ENCODE results near the gene PARD3.

The PARD3 gene

DNA sequence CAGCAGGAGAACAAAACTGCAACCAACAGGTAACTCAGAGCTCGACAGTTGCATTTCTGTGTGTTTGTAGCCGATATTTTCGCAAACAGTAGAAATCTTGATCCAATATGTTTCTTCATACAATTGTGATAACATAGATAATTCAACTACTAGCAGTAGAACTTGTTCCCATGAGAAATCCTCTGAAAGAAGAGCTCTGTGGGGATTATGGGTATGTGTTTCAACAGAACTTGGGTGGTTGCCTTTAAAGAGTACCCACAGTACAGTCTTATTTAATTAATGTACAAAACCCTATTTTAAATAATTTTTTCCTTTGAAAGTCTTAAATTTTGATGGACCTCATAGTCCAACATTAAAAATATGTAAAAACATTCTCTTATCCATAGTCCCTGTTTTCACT, 266.1 kb downstream of the PARD3 start:
- TF ChIP-seq, protein P1, sequence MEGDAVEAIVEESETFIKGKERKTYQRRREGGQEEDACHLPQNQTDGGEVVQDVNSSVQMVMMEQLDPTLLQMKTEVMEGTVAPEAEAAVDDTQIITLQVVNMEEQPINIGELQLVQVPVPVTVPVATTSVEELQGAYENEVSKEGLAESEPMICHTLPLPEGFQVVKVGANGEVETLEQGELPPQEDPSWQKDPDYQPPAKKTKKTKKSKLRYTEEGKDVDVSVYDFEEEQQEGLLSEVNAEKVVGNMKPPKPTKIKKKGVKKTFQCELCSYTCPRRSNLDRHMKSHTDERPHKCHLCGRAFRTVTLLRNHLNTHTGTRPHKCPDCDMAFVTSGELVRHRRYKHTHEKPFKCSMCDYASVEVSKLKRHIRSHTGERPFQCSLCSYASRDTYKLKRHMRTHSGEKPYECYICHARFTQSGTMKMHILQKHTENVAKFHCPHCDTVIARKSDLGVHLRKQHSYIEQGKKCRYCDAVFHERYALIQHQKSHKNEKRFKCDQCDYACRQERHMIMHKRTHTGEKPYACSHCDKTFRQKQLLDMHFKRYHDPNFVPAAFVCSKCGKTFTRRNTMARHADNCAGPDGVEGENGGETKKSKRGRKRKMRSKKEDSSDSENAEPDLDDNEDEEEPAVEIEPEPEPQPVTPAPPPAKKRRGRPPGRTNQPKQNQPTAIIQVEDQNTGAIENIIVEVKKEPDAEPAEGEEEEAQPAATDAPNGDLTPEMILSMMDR (IDR thresholded peaks at IDR 0.05) = no peak

DNA sequence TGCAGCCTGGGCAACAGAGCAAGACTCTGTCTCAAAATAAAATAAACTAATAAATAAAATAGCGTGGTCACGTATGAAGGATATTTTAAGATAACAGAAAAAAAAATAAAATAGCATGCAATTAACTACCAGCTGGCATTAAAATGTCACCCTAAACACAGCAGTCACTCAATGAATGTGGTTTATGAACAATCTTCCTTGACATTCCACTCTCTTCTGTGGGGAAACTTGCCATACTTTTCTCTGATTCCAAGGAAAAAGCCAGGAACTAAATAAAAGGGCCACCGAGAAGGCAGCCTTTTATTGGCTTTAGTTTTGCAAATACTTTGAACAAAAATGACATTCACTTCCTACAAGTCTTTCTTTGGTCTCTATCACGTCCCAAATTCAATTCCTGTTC, 266.6 kb downstream of the PARD3 start:
- TF ChIP-seq, protein P1 (IDR thresholded peaks at IDR 0.05) = no peak

DNA sequence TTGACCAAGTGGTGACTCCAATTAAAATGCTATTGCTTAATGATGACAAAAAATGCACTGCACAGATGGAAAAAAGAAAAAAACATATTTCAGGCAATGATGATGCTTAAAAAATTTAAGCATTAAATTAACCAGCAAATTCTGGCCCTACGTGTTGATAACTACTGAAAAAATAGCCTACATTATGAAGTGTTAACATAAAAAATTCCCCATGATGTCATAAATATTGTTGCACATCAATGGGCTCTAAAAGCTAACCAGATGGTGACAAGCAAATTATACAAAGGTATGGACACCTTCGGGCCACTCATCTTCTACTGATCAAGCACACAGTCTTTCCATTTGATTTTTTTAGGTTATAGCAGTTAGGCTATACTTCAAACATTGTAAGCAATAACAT, 267.4 kb downstream of the PARD3 start:
- TF ChIP-seq, protein P1 (IDR thresholded peaks at IDR 0.05) = no peak

DNA sequence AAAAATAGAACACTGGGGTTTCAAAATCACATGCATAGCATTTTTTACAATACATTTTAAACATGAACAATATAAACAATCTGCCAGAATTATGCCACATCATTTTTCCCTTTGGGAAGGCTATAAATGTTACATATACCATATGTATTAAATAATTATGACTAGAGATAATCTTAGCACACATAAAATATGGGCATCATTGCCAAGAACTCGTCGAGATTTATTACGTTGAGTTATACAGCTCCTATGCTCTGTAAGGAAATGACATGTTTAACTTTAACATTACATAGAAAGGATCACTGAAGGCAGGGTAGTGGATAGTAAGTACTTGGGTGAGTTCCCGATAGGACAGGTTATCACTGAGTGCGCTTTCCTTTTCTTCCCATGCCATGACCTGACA, 267.8 kb downstream of the PARD3 start:
- TF ChIP-seq, protein P1 (IDR thresholded peaks at IDR 0.05) = no peak

DNA sequence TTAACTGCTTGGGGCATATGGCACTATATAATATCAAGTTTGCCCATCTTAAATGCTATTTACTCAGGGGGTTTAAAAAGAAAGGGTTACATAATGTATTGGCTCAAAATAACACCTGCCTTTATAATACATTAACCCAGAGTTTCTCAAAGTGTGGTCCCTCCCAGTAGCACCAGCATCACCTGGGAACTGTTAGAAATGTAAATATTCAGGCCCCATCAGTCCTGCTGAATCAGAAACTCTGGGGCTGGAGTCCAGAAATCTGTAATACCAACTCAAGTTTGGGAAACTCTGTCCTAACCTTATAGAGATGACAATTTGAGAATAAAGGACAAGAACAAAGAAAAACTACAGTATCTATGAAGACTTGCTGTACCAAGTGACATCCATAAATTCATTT, 270.7 kb downstream of the PARD3 start:
- TF ChIP-seq, protein P1 (IDR thresholded peaks at IDR 0.05) = no peak

DNA sequence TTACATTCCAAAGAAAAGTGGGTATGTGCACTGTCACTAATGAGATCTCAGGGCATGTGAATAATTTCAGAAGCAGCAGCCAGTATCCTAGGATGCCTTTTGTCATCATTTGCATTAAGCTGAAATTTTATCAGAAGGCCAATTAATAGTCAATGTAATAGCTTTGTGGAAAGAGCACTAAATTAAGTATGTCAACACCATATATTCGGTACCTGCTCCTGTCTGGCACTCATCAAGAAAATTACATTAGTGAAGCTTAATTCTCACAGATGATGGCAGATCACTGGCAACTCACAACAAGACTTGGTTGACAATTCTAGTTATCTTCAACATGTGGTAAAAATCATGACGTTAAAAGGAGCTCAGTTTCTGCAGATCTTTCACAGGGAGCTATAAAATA, 271.4 kb downstream of the PARD3 start:
- TF ChIP-seq, protein P1 (IDR thresholded peaks at IDR 0.05) = no peak

DNA sequence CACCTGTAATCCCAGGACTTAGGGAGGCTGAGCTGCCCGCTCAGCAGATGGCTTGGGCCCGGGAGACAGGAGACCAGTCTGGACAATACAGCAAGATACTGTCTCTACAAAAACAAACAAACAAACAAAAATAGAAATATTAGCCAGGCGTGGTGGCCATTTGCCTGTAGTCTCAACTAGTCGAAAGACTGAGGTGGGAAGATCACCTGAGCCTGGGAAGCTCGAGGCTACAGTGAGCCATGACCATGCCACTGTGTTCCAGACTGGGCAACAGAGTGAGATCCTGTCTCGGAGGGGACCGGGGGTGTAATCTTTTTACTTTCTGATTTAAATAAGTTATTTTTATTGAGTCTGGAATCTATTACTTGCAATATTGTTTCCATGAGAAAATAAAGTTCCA, 274.6 kb downstream of the PARD3 start:
- TF ChIP-seq, protein P1 (IDR thresholded peaks at IDR 0.05) = no peak

DNA sequence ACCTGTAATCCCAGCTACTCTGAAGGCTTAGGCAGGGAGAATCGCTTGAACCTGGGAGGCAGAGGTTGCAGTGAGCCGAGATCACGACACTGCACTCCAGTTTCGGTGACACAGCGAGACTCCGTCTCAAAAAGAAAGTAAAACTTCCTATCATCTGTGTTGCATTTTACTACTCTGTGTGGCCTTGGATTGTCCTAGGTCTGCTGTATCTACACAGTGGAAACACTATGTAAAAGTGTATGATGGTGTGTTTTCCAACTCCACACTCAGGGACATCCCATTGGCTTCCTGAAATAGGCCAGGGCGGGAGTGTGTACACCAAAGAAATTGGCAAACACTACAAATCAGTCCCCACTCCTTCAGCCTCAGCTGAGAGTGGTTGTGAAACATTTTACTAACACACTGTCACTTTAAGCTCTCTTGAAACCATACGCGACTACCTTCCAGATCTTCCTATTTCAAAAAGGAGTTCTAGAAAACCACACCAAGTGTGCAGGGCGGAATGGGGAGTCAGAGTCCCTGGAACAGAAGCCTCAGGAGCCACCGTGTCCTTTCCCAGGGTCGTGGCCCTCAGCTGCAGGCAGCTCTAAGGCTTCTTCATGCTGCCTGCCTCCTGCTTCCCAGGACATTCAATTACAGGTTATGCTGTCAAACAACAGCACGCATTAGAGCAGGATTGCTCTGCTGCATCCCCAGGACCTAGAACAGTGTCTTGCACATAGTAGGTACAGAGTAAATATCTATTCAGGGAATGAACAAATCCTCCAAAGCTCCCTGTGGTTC, 275.4 kb downstream of the PARD3 start:
- TF ChIP-seq, protein P1 (IDR thresholded peaks at IDR 0.05) = no peak

Measured in LNCAP (cell line).